SK-N-SH (cell line): Measurements from ENCODE around the gene DLL3.

Experiments used
- EP300 ChIP-seq, 2 experiments: IDR thresholded peaks; 2 replicates each; pipeline versions ENCODE4 v1.4.0 to v1.6.1; 2012; ENCODE audit warnings: borderline replicate concordance in 1 of 2, low read depth in 1 of 2, low read length in 1 of 2
- NRF1 ChIP-seq: IDR thresholded peaks from 2 replicates; pipeline ENCODE4 v1.6.1; 2012; ENCODE audit warnings: low read depth, mild to moderate bottlenecking, low read length
- POLR2AphosphoS5 ChIP-seq: IDR thresholded peaks from 2 replicates; pipeline ENCODE4 v1.6.1; 2012; ENCODE audit warnings: low read depth, low read length
- RAD21 ChIP-seq: IDR thresholded peaks from 2 replicates; pipeline ENCODE4 v1.6.1; 2012; ENCODE audit warnings: mild to moderate bottlenecking, low read length
- REST ChIP-seq: IDR thresholded peaks from 2 replicates; pipeline ENCODE4 v1.6.1; 2012; ENCODE audit warnings: mild to moderate bottlenecking, low read depth, low read length, moderate library complexity
- YY1 ChIP-seq: IDR thresholded peaks from 2 replicates; pipeline ENCODE4 v1.4.0; 2012; ENCODE audit warnings: low read depth, mild to moderate bottlenecking
- TF ChIP-seq, protein P1 (sequence below): fragments of 200-600 bp; sonication (generic); IDR thresholded peaks from 2 replicates; pipeline ENCODE4 v1.6.1; 2017; ENCODE audit warnings: antibody characterized with exemption, mild to moderate bottlenecking, moderate library complexity
- TF ChIP-seq, protein P2 (sequence below): IDR thresholded peaks from 2 replicates; pipeline ENCODE4; 2012
- TF ChIP-seq, protein P3 (sequence below): IDR thresholded peaks from 2 replicates; pipeline ENCODE4 v1.4.0; 2012; ENCODE audit warnings: low read depth, borderline replicate concordance
- TF ChIP-seq, protein P4 (sequence below): fragments of 150-350 bp; IDR thresholded peaks from 2 replicates; pipeline ENCODE4 v1.6.1; 2017; ENCODE audit warnings: antibody characterized with exemption, low read length, low read depth, borderline replicate concordance

DNA sequence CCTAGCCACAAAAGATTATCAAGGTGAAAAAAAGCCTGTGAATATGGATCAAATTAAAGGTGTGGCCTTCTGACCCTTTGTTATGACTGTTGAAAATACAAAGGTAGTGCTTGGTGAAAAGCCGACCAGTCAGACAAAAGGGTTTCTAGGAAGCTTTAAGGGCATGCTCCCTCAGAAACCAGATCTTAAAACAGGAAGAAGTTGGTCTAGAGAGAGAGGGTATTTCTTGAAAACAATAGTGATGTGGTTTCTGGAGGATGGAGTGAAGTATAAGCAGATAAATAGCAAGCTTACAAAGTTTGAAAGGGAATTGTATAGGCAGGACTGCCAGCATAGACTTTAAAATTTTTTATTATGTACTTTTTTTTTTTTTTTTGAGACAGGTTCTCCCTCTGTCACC, 46.2 kb downstream of the DLL3 start:
- TF ChIP-seq, protein P1, sequence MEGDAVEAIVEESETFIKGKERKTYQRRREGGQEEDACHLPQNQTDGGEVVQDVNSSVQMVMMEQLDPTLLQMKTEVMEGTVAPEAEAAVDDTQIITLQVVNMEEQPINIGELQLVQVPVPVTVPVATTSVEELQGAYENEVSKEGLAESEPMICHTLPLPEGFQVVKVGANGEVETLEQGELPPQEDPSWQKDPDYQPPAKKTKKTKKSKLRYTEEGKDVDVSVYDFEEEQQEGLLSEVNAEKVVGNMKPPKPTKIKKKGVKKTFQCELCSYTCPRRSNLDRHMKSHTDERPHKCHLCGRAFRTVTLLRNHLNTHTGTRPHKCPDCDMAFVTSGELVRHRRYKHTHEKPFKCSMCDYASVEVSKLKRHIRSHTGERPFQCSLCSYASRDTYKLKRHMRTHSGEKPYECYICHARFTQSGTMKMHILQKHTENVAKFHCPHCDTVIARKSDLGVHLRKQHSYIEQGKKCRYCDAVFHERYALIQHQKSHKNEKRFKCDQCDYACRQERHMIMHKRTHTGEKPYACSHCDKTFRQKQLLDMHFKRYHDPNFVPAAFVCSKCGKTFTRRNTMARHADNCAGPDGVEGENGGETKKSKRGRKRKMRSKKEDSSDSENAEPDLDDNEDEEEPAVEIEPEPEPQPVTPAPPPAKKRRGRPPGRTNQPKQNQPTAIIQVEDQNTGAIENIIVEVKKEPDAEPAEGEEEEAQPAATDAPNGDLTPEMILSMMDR: no peak
- TF ChIP-seq, protein P2, sequence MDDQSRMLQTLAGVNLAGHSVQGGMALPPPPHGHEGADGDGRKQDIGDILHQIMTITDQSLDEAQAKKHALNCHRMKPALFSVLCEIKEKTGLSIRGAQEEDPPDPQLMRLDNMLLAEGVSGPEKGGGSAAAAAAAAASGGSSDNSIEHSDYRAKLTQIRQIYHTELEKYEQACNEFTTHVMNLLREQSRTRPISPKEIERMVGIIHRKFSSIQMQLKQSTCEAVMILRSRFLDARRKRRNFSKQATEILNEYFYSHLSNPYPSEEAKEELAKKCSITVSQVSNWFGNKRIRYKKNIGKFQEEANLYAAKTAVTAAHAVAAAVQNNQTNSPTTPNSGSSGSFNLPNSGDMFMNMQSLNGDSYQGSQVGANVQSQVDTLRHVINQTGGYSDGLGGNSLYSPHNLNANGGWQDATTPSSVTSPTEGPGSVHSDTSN: no peak
- TF ChIP-seq, protein P3, sequence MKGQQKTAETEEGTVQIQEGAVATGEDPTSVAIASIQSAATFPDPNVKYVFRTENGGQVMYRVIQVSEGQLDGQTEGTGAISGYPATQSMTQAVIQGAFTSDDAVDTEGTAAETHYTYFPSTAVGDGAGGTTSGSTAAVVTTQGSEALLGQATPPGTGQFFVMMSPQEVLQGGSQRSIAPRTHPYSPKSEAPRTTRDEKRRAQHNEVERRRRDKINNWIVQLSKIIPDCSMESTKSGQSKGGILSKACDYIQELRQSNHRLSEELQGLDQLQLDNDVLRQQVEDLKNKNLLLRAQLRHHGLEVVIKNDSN: no peak
- TF ChIP-seq POLR2AphosphoS5 (no peak), YY1 (no peak), EP300 (IDR thresholded peaks at IDR 0.05; ENCODE audit: borderline replicate concordance in 1 of 2, low read depth in 1 of 2, low read length in 1 of 2) (no peak), RAD21 (no peak), REST (no peak), NRF1 (no peak)
- TF ChIP-seq, protein P4, sequence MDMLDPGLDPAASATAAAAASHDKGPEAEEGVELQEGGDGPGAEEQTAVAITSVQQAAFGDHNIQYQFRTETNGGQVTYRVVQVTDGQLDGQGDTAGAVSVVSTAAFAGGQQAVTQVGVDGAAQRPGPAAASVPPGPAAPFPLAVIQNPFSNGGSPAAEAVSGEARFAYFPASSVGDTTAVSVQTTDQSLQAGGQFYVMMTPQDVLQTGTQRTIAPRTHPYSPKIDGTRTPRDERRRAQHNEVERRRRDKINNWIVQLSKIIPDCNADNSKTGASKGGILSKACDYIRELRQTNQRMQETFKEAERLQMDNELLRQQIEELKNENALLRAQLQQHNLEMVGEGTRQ: no peak
